GM18526 (cell line): ENCODE measurements around the gene GRIN2D.

Source experiments
- POLR2A ChIP-seq: IDR thresholded peaks from 3 replicates; pipeline ENCODE4 v1.6.1; 2011; ENCODE audit not compliant: insufficient read length; ENCODE audit errors: extremely low read depth

Gene GRIN2D

GRCh38 chr19:48443256-48443655, 49.8 kb downstream of the GRIN2D start:
- no peak for TF ChIP-seq POLR2A
